HG03064 (cell line): ENCODE measurements around the gene SULT1A1.
"Not testable (repeated sequence)": the region's sequence is repeated elsewhere in the genome, so short reads cannot be mapped to it uniquely, and the experiment has no call there.

ENCODE experiments used
- ATAC-seq: cut with Tn5 transposase; IDR thresholded peaks from one replicate; pipeline ENCODE4 v1.9.1; 2021; ENCODE audit warnings: low read depth; ENCODE audit not compliant: unreplicated experiment

The SULT1A1 gene

GRCh38 chr16:28608867-28609596, 812 bp downstream of the SULT1A1 start:
- ATAC-seq, result not testable (repeated sequence)

- ATAC-seq, result not testable (repeated sequence)
Measured at GRCh38 chr16:28608496-28608808, 1.4 kb downstream of the SULT1A1 start.

- not testable (repeated sequence) for ATAC-seq
Measured at GRCh38 chr16:28607681-28608495, 2.0 kb downstream of the SULT1A1 start.

GRCh38 chr16:28607116-28607623, 2.7 kb downstream of the SULT1A1 start:
- ATAC-seq, result no peak

GRCh38 chr16:28606291-28607115, 3.3 kb downstream of the SULT1A1 start:
- no peak for ATAC-seq

GRCh38 chr16:28604186-28604565, 5.7 kb downstream of the SULT1A1 start:
- ATAC-seq, result no peak

GRCh38 chr16:28603381-28604185, 6.3 kb downstream of the SULT1A1 start:
- ATAC-seq, result no peak

- no peak for ATAC-seq
Measured at GRCh38 chr16:28602529-28602928, 7.3 kb downstream of the SULT1A1 start.

- ATAC-seq, result not testable (repeated sequence)
Measured at GRCh38 chr16:28602062-28602461, 7.8 kb downstream of the SULT1A1 start.

GRCh38 chr16:28601589-28601988, 8.3 kb downstream of the SULT1A1 start:
- not testable (repeated sequence) for ATAC-seq

- not testable (repeated sequence) for ATAC-seq
Measured at GRCh38 chr16:28600965-28601364, 8.9 kb downstream of the SULT1A1 start.

GRCh38 chr16:28599377-28600285, 10.2 kb downstream of the SULT1A1 start:
- not testable (repeated sequence) for ATAC-seq

GRCh38 chr16:28597692-28598261, 12.1 kb downstream of the SULT1A1 start:
- ATAC-seq, result no peak

GRCh38 chr16:28596840-28597691, 12.8 kb downstream of the SULT1A1 start, which contains the start of gene SULT1A2:
SULT1A2 (minus strand) TSS chr16:28597050; CDS start chr16:28595930, 1,120 bp downstream.
- no peak for ATAC-seq

GRCh38 chr16:28596115-28596630, 13.7 kb downstream of the SULT1A1 start:
- ATAC-seq, result no peak

- not testable (repeated sequence) for ATAC-seq
Measured at GRCh38 chr16:28595451-28595850, 14.4 kb downstream of the SULT1A1 start.

- no peak for ATAC-seq
Measured at GRCh38 chr16:28592979-28593553, 16.8 kb downstream of the SULT1A1 start.
